Measurements from ENCODE around the gene ANKRD53.

ANKRD53 gene

GRCh38 chr2:70939001-70939838 is 39.2 kb upstream of the ANKRD53 start:
- in situ Hi-C loops (cut with MboI; ENCODE audit: low pct_unique_long_range_greater_than_20kb, low sequenced_read_pairs, unreplicated experiment): no loop called here
- DNase-seq (ENCODE audit: low spot score): no peak
- no peak for TF ChIP-seq CTCF (IDR thresholded peaks at IDR 0.05; ENCODE audit: extremely low read depth, insufficient read depth, missing control alignments)

GRCh38 chr2:70939839-70940580 is 38.4 kb upstream of the ANKRD53 start:
- in situ Hi-C loops (cut with MboI; ENCODE audit: low pct_unique_long_range_greater_than_20kb, low sequenced_read_pairs, unreplicated experiment): no loop called here
- TF ChIP-seq CTCF (IDR thresholded peaks at IDR 0.05; ENCODE audit: extremely low read depth, insufficient read depth, missing control alignments): no peak
- DNase-seq (ENCODE audit: low spot score): no peak

GRCh38 chr2:70941186-70941585 is 37.2 kb upstream of the ANKRD53 start:
- in situ Hi-C loops (cut with MboI; ENCODE audit: low pct_unique_long_range_greater_than_20kb, low sequenced_read_pairs, unreplicated experiment): no loop called here
- TF ChIP-seq CTCF (IDR thresholded peaks at IDR 0.05; ENCODE audit: extremely low read depth, insufficient read depth, missing control alignments): no peak
- DNase-seq (ENCODE audit: low spot score): no peak

- in situ Hi-C loops (cut with MboI; ENCODE audit: low pct_unique_long_range_greater_than_20kb, low sequenced_read_pairs, unreplicated experiment): no loop called here
- DNase-seq (ENCODE audit: low spot score): no peak
- TF ChIP-seq CTCF (IDR thresholded peaks at IDR 0.05; ENCODE audit: extremely low read depth, insufficient read depth, missing control alignments): no peak
Observed at GRCh38 chr2:70941701-70942100, 36.7 kb upstream of the ANKRD53 start.

- in situ Hi-C loops (cut with MboI; ENCODE audit: low pct_unique_long_range_greater_than_20kb, low sequenced_read_pairs, unreplicated experiment): no loop called here
- no peak for DNase-seq (ENCODE audit: low spot score)
Observed at GRCh38 chr2:70942396-70943204, 35.8 kb upstream of the ANKRD53 start.

More at GRCh38 chr2:70942396-70943204, 35.8 kb upstream of the ANKRD53 start:
- TF ChIP-seq CTCF (IDR thresholded peaks at IDR 0.05; ENCODE audit: extremely low read depth, insufficient read depth, missing control alignments): no peak
